Retinal pigment epithelial cell (primary cell): ENCODE data around the gene SLC8A1.

Experiments used
- DNase-seq: peaks from one replicate; pipeline ENCODE4 v3.0.0-alpha.2; 2010; ENCODE audit warnings: low read depth
- H3K4me3 ChIP-seq: 2 replicates; pipeline ENCODE4 v1.5.1; 2011; ENCODE audit warnings: mild to moderate bottlenecking, low read length, control low read depth, moderate library complexity
- CTCF ChIP-seq: conservative IDR thresholded peaks from 2 replicates; pipeline ENCODE4 v1.5.1; 2011; ENCODE audit warnings: low read depth, low read length, control low read depth, inconsistent platforms

Gene SLC8A1

GRCh38 chr2:40463112-40463511, 11.2 kb upstream of the SLC8A1 start:
- no peak for DNase-seq
- TF ChIP-seq CTCF = no peak
- no peak overlapping the region for H3K4me3 ChIP-seq

GRCh38 chr2:40458271-40458794, 6.4 kb upstream of the SLC8A1 start:
- no peak for TF ChIP-seq CTCF
- DNase-seq = no peak
- no peak overlapping the region for H3K4me3 ChIP-seq

- TF ChIP-seq CTCF = no peak
- DNase-seq = no peak
- no peak overlapping the region for H3K4me3 ChIP-seq
These were observed 5.9 kb upstream of the SLC8A1 start for GRCh38 chr2:40457837-40458236.

- no peak for TF ChIP-seq CTCF
- H3K4me3 ChIP-seq = no peak overlapping the region
- DNase-seq = no peak
These were observed 5.5 kb upstream of the SLC8A1 start for GRCh38 chr2:40457366-40457765.

- no peak for DNase-seq
- H3K4me3 ChIP-seq = no peak overlapping the region
- TF ChIP-seq CTCF = no peak
These were observed 5.0 kb upstream of the SLC8A1 start for GRCh38 chr2:40456926-40457325.

GRCh38 chr2:40455661-40456060, 3.8 kb upstream of the SLC8A1 start:
- H3K4me3 ChIP-seq = no peak overlapping the region
- TF ChIP-seq CTCF = no peak
- DNase-seq = no peak

GRCh38 chr2:40454321-40454720, 2.4 kb upstream of the SLC8A1 start:
- TF ChIP-seq CTCF = no peak
- DNase-seq = no peak
- H3K4me3 ChIP-seq = no peak overlapping the region
